Kidney glomerular epithelial cell (primary cell): ENCODE measurements around the gene ABCC6.
"Not testable (repeated sequence)": the region's sequence is repeated elsewhere in the genome, so short reads cannot be mapped to it uniquely, and the experiment has no call there.

Experiments used
- DNase-seq: peaks from one replicate; lab custom pipeline; 2025; lab: John Stamatoyannopoulos, UW

The ABCC6 gene

GRCh38 chr16:16190546-16190945 is 32.7 kb downstream of the ABCC6 start:
- DNase-seq: no peak

GRCh38 chr16:16189842-16190241 is 33.5 kb downstream of the ABCC6 start:
- DNase-seq: no peak

DNA sequence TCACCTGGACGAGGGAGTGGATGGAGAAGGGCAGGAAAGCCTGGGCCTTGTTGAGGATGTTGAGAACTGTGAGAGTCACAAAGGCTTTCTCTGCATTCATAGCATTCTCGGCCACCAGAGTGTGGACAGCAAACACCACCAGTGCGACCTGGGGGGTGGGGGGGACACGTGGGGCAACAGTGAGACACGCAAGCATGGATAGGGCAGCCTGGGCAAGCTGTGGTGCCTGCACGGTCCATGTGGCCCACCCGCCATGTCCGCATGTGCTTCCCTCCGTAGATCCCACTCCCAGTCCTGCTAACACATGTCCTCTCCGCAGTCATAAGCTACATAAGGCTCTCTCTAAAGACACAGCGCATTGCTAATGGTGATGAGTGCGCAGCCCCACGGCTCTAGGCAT is 34.5 kb downstream of the ABCC6 start:
- DNase-seq: no peak

- no peak for DNase-seq
Measured at GRCh38 chr16:16186820-16187219, 36.5 kb downstream of the ABCC6 start.

DNA sequence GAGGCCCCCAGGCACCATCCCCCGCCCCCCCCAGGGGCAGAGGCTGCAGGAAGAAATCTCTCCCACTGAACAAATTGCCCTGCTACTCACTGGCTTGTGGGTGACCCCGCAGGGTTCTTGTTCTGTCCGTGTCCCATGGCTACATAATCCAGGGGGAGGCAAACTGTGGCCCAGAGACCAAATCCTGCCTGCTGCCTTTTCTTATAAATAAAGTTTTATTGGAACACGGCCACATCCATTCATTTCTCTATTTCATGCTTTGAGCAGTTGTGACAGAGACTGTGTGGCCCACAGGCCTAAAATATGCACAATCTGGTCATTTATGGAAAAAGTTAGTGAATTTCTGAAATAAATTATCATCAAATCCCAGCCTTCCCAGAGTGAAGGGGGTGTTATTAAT is 38.2 kb downstream of the ABCC6 start:
- no peak for DNase-seq

DNA sequence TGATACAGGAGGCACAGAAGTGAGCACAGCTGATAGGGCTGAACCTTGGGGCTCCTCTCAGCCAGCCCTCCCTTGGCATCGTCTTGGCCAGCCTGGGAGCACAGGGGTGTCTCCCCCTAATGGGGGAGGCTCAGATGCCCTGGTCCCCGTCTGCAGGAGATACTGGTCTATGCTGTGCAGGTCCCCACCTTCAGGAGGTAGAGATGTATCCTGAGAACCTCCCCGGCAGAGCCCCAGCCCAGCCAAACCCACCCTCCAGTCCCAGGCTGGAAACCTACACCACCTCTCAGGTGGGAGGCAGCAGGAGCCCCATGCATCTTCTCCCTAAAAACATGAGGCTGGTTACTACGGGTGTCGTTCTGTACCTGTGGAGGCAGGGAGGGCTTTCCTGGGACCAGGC is 38.7 kb downstream of the ABCC6 start:
- no peak for DNase-seq

DNA sequence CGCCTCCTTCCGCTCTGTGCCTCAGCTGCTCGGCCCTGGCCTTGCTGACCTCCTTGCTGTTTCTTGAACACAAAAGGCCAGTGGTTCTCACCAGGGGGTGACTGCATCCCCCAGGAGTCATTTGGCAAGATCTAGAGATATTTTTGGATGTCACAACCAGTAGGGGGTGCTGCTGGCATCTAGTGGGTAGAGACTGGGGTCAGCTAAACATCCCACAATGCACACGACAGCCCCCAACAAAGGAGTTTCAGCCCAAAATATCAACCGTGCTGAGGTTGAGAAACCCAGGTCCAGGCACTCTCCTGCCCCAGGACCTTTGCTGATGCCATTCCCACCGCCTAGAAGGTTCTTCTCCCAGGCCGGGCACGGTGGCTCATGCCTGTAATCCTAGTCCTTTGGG is 39.7 kb downstream of the ABCC6 start:
- DNase-seq: no peak

- no peak for DNase-seq
Measured at GRCh38 chr16:16182918-16183317, 40.4 kb downstream of the ABCC6 start.

DNA sequence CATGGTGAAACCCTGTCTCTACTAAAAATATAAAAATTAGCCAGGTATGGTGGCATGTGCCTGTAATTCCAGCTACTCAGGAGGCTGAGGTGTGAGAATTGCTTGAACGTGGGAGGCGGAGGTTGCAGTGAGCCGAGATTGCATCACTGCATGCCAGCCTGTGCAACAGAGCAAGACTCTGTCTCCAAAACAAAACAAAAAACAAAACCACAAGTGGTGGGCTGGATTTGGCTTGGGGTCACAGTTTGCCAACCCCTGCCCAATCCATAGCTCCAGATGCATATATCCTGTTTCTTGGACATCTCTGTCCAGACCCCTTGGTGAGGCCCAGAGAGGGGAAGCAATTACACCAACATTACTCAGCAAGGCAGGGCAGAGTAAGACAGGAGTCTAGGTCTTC is 41.5 kb downstream of the ABCC6 start:
- DNase-seq: peak; percentile 41

- DNase-seq: no peak
Measured at GRCh38 chr16:16178455-16179162, 44.7 kb downstream of the ABCC6 start.

- DNase-seq: no peak
Measured at GRCh38 chr16:16176328-16176727, 47.0 kb downstream of the ABCC6 start.

GRCh38 chr16:16175296-16175695 is 48.0 kb downstream of the ABCC6 start:
- no peak for DNase-seq

GRCh38 chr16:16172991-16173390 is 50.3 kb downstream of the ABCC6 start:
- no peak for DNase-seq

GRCh38 chr16:16171332-16171919 is 51.9 kb downstream of the ABCC6 start:
- DNase-seq: no peak

DNA sequence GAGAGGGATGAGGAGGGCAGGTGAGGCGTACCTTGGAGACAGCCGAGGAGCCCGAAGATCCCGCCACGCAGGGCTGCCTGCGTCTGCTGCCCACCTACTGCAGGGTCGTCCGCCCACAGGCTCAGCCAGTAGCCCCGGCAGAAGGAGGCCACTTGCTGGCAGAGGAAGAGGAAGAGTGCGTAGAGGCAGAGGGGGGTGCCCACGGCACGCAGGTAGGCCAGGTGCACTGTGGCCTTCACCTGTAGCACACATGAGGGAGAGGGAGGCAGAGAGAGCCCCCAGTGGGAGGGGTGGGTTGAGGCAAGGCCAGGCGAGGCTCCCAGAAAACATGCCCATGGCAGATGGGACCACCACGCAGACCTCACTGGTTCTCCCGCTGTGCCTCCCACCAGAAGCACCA is 53.7 kb downstream of the ABCC6 start:
- DNase-seq: no peak

- no peak for DNase-seq
Measured at GRCh38 chr16:16168431-16168830, 54.9 kb downstream of the ABCC6 start.

GRCh38 chr16:16167927-16168326 is 55.4 kb downstream of the ABCC6 start:
- DNase-seq: no peak

DNA sequence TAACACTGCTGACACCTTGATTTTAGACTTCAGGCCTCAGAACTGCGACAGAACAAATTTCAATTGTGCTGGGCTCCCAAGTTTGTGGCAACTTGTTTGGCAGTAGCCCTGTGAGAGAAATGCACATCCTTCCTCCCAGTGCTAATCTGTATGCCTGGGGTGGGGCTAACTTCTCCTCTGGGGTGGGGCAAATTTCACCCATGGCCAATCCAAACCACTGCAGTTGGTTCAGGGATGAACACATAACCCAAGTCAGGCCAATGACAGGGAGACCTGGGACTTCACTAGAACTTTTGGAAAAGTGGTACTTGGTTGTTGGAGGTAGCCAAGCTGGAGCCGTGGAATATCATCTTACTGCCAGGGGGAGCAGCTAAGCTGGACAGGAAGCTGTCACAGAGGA is 56.3 kb downstream of the ABCC6 start:
- DNase-seq: no peak

DNA sequence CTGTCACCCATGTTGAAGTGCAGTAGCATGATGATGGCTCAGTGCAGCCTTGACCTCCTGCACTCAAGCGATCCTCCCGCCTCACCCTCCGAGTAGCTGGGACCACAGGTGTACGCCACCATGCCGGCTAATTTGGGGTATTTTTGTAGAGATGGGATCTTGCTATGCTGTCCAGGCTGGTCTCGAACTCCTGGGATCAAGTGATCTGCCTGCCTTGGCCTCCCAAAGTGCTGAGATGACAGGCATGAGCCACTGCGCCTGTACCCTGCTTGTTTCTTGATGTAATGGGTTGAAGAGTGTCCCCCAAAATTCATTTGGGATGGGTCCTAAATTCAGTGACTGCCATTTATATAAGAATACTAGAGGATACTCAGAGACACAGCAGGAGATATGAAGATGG is 57.2 kb downstream of the ABCC6 start:
- no peak for DNase-seq

- no peak for DNase-seq
Measured at GRCh38 chr16:16164243-16164642, 59.1 kb downstream of the ABCC6 start.

- no peak for DNase-seq
Measured at GRCh38 chr16:16163571-16163970, 59.7 kb downstream of the ABCC6 start.

GRCh38 chr16:16163109-16163508 is 60.2 kb downstream of the ABCC6 start:
- DNase-seq: no peak

DNA sequence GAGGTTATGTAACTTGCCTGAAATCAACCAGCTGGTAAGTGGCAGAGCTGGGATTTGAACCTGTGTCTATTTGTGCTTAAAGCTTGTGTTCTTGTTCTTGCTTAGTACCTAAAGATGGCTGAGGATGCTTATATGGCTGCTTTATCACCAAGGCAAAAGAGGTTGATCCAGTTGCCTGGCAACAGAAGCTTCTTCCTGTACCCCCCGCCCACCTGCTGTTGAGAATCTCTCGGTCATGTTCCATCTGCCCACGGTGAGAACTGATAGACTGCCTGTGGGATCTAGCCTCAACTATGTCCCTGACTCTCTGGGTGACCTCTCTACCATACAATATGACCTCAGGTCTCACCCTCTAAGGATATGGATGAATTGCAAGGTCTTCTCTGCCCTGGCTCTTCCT is 60.7 kb downstream of the ABCC6 start:
- no peak for DNase-seq

GRCh38 chr16:16161840-16162239 is 61.5 kb downstream of the ABCC6 start:
- DNase-seq: not testable (repeated sequence)
